Liver (tissue), 3 donors: ENCODE results near the gene USP26.
"Not testable (repeated sequence)": the region's sequence is repeated elsewhere in the genome, so short reads cannot be mapped to it uniquely, and the experiment has no call there.

Experiments
- SP1 ChIP-seq: IDR thresholded peaks from 2 replicates; pipeline ENCODE4 v1.6.1; 2018; ENCODE audit warnings: antibody characterized with exemption, mild to moderate bottlenecking
- TAF1 ChIP-seq: conservative IDR thresholded peaks from 2 replicates; pipeline ENCODE4 v1.6.1; 2016; ENCODE audit warnings: antibody characterized with exemption, mild to moderate bottlenecking
- TF ChIP-seq, protein P1 (sequence below): fragments of 150-350 bp; IDR thresholded peaks from 2 replicates; pipeline ENCODE4 v1.5.1; 2017; ENCODE audit warnings: improper control_type of control experiment, low read depth, low read length; ENCODE audit not compliant: missing input control
- TF ChIP-seq, protein P2 (sequence below): IDR thresholded peaks from 2 replicates; pipeline ENCODE4 v1.6.1; 2016; ENCODE audit warnings: antibody characterized with exemption, mild to moderate bottlenecking
- TF ChIP-seq, protein P3 (sequence below): IDR thresholded peaks from 2 replicates; pipeline ENCODE4 v1.6.1; 2016; ENCODE audit warnings: antibody characterized with exemption
- TF ChIP-seq, protein P4 (sequence below): IDR thresholded peaks from 2 replicates; pipeline ENCODE4 v1.6.1; 2016; ENCODE audit warnings: antibody characterized with exemption
- donor health status: healthy.
- donor health status: healthy.

DNA sequence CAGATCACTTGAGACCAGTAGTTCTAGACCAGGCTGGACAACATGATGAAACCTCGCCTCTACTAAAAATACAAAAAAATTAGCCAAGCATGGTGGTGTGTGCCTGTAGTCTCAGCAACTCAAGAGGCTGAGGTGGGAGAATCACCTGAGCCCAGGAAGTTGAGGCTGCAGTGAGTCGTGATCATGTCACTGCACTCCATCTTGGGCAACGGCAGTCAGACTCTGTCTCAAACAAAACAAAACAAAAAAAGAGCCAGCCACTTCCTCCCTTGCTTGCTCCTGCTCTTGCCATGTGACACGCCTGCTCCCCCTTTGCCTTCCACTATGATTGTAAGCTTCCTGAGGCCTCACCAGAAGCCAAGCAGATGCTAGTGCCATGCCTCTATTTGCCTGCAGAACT is 19.1 kb downstream of the USP26 start:
- TF ChIP-seq SP1, TAF1: not testable (repeated sequence)
- TF ChIP-seq, protein P1, sequence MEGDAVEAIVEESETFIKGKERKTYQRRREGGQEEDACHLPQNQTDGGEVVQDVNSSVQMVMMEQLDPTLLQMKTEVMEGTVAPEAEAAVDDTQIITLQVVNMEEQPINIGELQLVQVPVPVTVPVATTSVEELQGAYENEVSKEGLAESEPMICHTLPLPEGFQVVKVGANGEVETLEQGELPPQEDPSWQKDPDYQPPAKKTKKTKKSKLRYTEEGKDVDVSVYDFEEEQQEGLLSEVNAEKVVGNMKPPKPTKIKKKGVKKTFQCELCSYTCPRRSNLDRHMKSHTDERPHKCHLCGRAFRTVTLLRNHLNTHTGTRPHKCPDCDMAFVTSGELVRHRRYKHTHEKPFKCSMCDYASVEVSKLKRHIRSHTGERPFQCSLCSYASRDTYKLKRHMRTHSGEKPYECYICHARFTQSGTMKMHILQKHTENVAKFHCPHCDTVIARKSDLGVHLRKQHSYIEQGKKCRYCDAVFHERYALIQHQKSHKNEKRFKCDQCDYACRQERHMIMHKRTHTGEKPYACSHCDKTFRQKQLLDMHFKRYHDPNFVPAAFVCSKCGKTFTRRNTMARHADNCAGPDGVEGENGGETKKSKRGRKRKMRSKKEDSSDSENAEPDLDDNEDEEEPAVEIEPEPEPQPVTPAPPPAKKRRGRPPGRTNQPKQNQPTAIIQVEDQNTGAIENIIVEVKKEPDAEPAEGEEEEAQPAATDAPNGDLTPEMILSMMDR: not testable (repeated sequence)
- TF ChIP-seq, protein P2, sequence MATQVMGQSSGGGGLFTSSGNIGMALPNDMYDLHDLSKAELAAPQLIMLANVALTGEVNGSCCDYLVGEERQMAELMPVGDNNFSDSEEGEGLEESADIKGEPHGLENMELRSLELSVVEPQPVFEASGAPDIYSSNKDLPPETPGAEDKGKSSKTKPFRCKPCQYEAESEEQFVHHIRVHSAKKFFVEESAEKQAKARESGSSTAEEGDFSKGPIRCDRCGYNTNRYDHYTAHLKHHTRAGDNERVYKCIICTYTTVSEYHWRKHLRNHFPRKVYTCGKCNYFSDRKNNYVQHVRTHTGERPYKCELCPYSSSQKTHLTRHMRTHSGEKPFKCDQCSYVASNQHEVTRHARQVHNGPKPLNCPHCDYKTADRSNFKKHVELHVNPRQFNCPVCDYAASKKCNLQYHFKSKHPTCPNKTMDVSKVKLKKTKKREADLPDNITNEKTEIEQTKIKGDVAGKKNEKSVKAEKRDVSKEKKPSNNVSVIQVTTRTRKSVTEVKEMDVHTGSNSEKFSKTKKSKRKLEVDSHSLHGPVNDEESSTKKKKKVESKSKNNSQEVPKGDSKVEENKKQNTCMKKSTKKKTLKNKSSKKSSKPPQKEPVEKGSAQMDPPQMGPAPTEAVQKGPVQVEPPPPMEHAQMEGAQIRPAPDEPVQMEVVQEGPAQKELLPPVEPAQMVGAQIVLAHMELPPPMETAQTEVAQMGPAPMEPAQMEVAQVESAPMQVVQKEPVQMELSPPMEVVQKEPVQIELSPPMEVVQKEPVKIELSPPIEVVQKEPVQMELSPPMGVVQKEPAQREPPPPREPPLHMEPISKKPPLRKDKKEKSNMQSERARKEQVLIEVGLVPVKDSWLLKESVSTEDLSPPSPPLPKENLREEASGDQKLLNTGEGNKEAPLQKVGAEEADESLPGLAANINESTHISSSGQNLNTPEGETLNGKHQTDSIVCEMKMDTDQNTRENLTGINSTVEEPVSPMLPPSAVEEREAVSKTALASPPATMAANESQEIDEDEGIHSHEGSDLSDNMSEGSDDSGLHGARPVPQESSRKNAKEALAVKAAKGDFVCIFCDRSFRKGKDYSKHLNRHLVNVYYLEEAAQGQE: not testable (repeated sequence)
- TF ChIP-seq, protein P3, sequence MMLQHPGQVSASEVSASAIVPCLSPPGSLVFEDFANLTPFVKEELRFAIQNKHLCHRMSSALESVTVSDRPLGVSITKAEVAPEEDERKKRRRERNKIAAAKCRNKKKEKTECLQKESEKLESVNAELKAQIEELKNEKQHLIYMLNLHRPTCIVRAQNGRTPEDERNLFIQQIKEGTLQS: not testable (repeated sequence)
- TF ChIP-seq, protein P4, sequence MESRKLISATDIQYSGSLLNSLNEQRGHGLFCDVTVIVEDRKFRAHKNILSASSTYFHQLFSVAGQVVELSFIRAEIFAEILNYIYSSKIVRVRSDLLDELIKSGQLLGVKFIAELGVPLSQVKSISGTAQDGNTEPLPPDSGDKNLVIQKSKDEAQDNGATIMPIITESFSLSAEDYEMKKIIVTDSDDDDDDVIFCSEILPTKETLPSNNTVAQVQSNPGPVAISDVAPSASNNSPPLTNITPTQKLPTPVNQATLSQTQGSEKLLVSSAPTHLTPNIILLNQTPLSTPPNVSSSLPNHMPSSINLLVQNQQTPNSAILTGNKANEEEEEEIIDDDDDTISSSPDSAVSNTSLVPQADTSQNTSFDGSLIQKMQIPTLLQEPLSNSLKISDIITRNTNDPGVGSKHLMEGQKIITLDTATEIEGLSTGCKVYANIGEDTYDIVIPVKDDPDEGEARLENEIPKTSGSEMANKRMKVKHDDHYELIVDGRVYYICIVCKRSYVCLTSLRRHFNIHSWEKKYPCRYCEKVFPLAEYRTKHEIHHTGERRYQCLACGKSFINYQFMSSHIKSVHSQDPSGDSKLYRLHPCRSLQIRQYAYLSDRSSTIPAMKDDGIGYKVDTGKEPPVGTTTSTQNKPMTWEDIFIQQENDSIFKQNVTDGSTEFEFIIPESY: not testable (repeated sequence)
